Activated naive CD8-positive, alpha-beta T cell treated with anti-CD3 and anti-CD28 coated beads for 36 hours (primary cell): Measurements from ENCODE around the gene PPCDC. TPM values are rescaled to one million over a fixed set of nuclear protein-coding genes. Genes with fewer than 3 reads are reported as not detected.

Experiments used
- DNase-seq: peaks from one replicate; pipeline ENCODE4 v3.0.0; 2021
- H3K27ac Mint-ChIP-seq: one replicate; pipeline ENCODE4 v1.8.0; 2022; ENCODE audit warnings: mild to moderate bottlenecking, moderate library complexity, mixed read lengths
- H3K27me3 Mint-ChIP-seq: one replicate; pipeline ENCODE4 v1.8.0; 2022; ENCODE audit warnings: mild to moderate bottlenecking, mixed read lengths
- H3K36me3 Mint-ChIP-seq: one replicate; pipeline ENCODE4 v1.8.0; 2021; ENCODE audit warnings: mild to moderate bottlenecking, mixed read lengths
- H3K4me1 Mint-ChIP-seq: one replicate; pipeline ENCODE4 v1.8.0; 2021; ENCODE audit warnings: mixed read lengths
- H3K4me3 Mint-ChIP-seq: one replicate; pipeline ENCODE4 v1.8.0; 2022; ENCODE audit warnings: mild to moderate bottlenecking, moderate library complexity, mixed read lengths
- H3K9me3 Mint-ChIP-seq: one replicate; pipeline ENCODE4 v1.8.0; 2022; ENCODE audit warnings: mixed read lengths
- total RNA-seq, 2 experiments: library from RNA; stranded (reverse); gene quantifications; one replicate each; pipeline ENCODE4 v1.2.3, GENCODE V29; 2021

The PPCDC gene
- total RNA-seq, 2 experiments from 2014 or later, result 29.4 to 33.7 TPM

- Mint-ChIP-seq H3K27me3 (no peaks in the 10 kb centered on the region), H3K4me3 (no peak overlapping the region), H3K27ac (peak overlapping the region; percentile 44), H3K36me3 (peaks cover 13% of the 10 kb centered on the region), H3K4me1 (peaks cover 30% of the 10 kb centered on the region), H3K9me3 (no peaks in the 10 kb centered on the region)
- no peak for DNase-seq
Observed at GRCh38 chr15:75028991-75029377, 5.6 kb downstream of the PPCDC start.

GRCh38 chr15:75029378-75030022, 6.1 kb downstream of the PPCDC start:
- Mint-ChIP-seq H3K27ac (peak overlapping the region; percentile 44), H3K27me3 (no peaks in the 10 kb centered on the region), H3K4me3 (no peak overlapping the region), H3K9me3 (no peaks in the 10 kb centered on the region), H3K4me1 (peaks cover 30% of the 10 kb centered on the region), H3K36me3 (peaks cover 10% of the 10 kb centered on the region)
- DNase-seq, result peak; percentile 79

- H3K27me3 Mint-ChIP-seq, result no peaks in the 10 kb centered on the region
- peaks cover 26% of the 10 kb centered on the region for H3K4me1 Mint-ChIP-seq
- H3K27ac Mint-ChIP-seq, result no peak overlapping the region
- DNase-seq, result no peak
- no peak overlapping the region for H3K4me3 Mint-ChIP-seq
- peaks cover 10% of the 10 kb centered on the region for H3K36me3 Mint-ChIP-seq
- H3K9me3 Mint-ChIP-seq, result no peaks in the 10 kb centered on the region
Observed at GRCh38 chr15:75030023-75030413, 6.6 kb downstream of the PPCDC start.

- Mint-ChIP-seq H3K36me3 (peaks cover 10% of the 10 kb centered on the region), H3K9me3 (no peaks in the 10 kb centered on the region), H3K4me3 (no peak overlapping the region), H3K27me3 (no peaks in the 10 kb centered on the region), H3K4me1 (peaks cover 22% of the 10 kb centered on the region), H3K27ac (no peak overlapping the region)
- DNase-seq, result no peak
Observed at GRCh38 chr15:75030424-75030823, 7.0 kb downstream of the PPCDC start.

- no peak overlapping the region for H3K27ac Mint-ChIP-seq
Observed at GRCh38 chr15:75031848-75032247, 8.5 kb downstream of the PPCDC start.

GRCh38 chr15:75032395-75032794, 9.0 kb downstream of the PPCDC start:
- Mint-ChIP-seq H3K27me3 (no peaks in the 10 kb centered on the region), H3K9me3 (no peaks in the 10 kb centered on the region), H3K4me1 (peaks cover 21% of the 10 kb centered on the region), H3K4me3 (no peak overlapping the region), H3K36me3 (peaks cover 21% of the 10 kb centered on the region), H3K27ac (no peak overlapping the region)
- DNase-seq, result no peak

More at GRCh38 chr15:75031848-75032247, 8.5 kb downstream of the PPCDC start:
- DNase-seq, result no peak
- no peak overlapping the region for H3K4me3 Mint-ChIP-seq
- H3K4me1 Mint-ChIP-seq, result peaks cover 20% of the 10 kb centered on the region
- H3K27me3 Mint-ChIP-seq, result no peaks in the 10 kb centered on the region
- H3K36me3 Mint-ChIP-seq, result peaks cover 17% of the 10 kb centered on the region
- H3K9me3 Mint-ChIP-seq, result no peaks in the 10 kb centered on the region

GRCh38 chr15:75033809-75034208, 10.4 kb downstream of the PPCDC start:
- DNase-seq, result no peak
- Mint-ChIP-seq H3K9me3 (no peaks in the 10 kb centered on the region), H3K27ac (no peak overlapping the region), H3K4me3 (no peak overlapping the region), H3K4me1 (peaks cover 24% of the 10 kb centered on the region), H3K27me3 (no peaks in the 10 kb centered on the region), H3K36me3 (peaks cover 21% of the 10 kb centered on the region)

- H3K27me3 Mint-ChIP-seq, result no peaks in the 10 kb centered on the region
- no peak overlapping the region for H3K4me3 Mint-ChIP-seq
- H3K9me3 Mint-ChIP-seq, result no peaks in the 10 kb centered on the region
- peaks cover 22% of the 10 kb centered on the region for H3K4me1 Mint-ChIP-seq
- H3K27ac Mint-ChIP-seq, result no peak overlapping the region
- H3K36me3 Mint-ChIP-seq, result peaks cover 19% of the 10 kb centered on the region
- no peak for DNase-seq
Observed at GRCh38 chr15:75034615-75035014, 11.2 kb downstream of the PPCDC start.

- Mint-ChIP-seq H3K36me3 (peaks cover 14% of the 10 kb centered on the region), H3K4me3 (no peak overlapping the region), H3K4me1 (peaks cover 22% of the 10 kb centered on the region), H3K9me3 (no peaks in the 10 kb centered on the region), H3K27me3 (no peaks in the 10 kb centered on the region), H3K27ac (no peak overlapping the region)
- DNase-seq, result no peak
Observed at GRCh38 chr15:75036212-75036616, 12.8 kb downstream of the PPCDC start.

GRCh38 chr15:75037685-75038084, 14.3 kb downstream of the PPCDC start:
- Mint-ChIP-seq H3K9me3 (no peaks in the 10 kb centered on the region), H3K4me3 (no peak overlapping the region), H3K27me3 (no peaks in the 10 kb centered on the region), H3K4me1 (peaks cover 19% of the 10 kb centered on the region), H3K27ac (no peak overlapping the region), H3K36me3 (peaks cover 17% of the 10 kb centered on the region)
- no peak for DNase-seq

- no peak overlapping the region for H3K4me3 Mint-ChIP-seq
- peaks cover 18% of the 10 kb centered on the region for H3K36me3 Mint-ChIP-seq
- H3K9me3 Mint-ChIP-seq, result no peaks in the 10 kb centered on the region
- DNase-seq, result no peak
- H3K27me3 Mint-ChIP-seq, result no peaks in the 10 kb centered on the region
- H3K27ac Mint-ChIP-seq, result no peak overlapping the region
- H3K4me1 Mint-ChIP-seq, result peaks cover 25% of the 10 kb centered on the region
Observed at GRCh38 chr15:75038231-75038630, 14.8 kb downstream of the PPCDC start.

GRCh38 chr15:75042730-75043508, 19.5 kb downstream of the PPCDC start:
- no peak overlapping the region for H3K4me3 Mint-ChIP-seq
- peaks cover 28% of the 10 kb centered on the region for H3K4me1 Mint-ChIP-seq
- peaks cover 10% of the 10 kb centered on the region for H3K36me3 Mint-ChIP-seq
- H3K27ac Mint-ChIP-seq, result peak overlapping the region; percentile 26
- no peaks in the 10 kb centered on the region for H3K9me3 Mint-ChIP-seq
- H3K27me3 Mint-ChIP-seq, result no peaks in the 10 kb centered on the region
- peak; percentile 75 for DNase-seq

- no peak overlapping the region for H3K4me3 Mint-ChIP-seq
- peaks cover 26% of the 10 kb centered on the region for H3K4me1 Mint-ChIP-seq
- H3K36me3 Mint-ChIP-seq, result peaks cover 11% of the 10 kb centered on the region
- DNase-seq, result no peak
- H3K9me3 Mint-ChIP-seq, result no peaks in the 10 kb centered on the region
- H3K27me3 Mint-ChIP-seq, result no peaks in the 10 kb centered on the region
- H3K27ac Mint-ChIP-seq, result peak overlapping the region; percentile 26
Observed at GRCh38 chr15:75043509-75044257, 20.3 kb downstream of the PPCDC start.

- no peak for DNase-seq
- peaks cover 16% of the 10 kb centered on the region for H3K36me3 Mint-ChIP-seq
- no peak overlapping the region for H3K27ac Mint-ChIP-seq
- no peaks in the 10 kb centered on the region for H3K9me3 Mint-ChIP-seq
- peaks cover 26% of the 10 kb centered on the region for H3K4me1 Mint-ChIP-seq
- H3K4me3 Mint-ChIP-seq, result no peak overlapping the region
- no peaks in the 10 kb centered on the region for H3K27me3 Mint-ChIP-seq
Observed at GRCh38 chr15:75044258-75044878, 21.0 kb downstream of the PPCDC start.
